Uterus (tissue), 4 donors: Measurements from ENCODE around the gene IGFBP4. TPM values are rescaled to one million over a fixed set of nuclear protein-coding genes. Genes with fewer than 3 reads are reported as not detected.

Source experiments
- DNase-seq, 2 donors: peaks; one replicate each; pipeline ENCODE4 v3.0.0-alpha.2; 2019 to 2020
- H3K27ac ChIP-seq, 2 donors: fragments of 200-600 bp; sonication (generic); 1 replicate in 1 of 2; 2 replicates in 1 of 2; pipeline ENCODE4 v1.5.1; 2016 to 2018
- H3K27me3 ChIP-seq, 2 donors: fragments of 200-600 bp; sonication (generic); one replicate each; pipeline ENCODE4 v1.5.1; 2018 to 2019; ENCODE audit warnings: control low read depth in 1 of 2
- H3K36me3 ChIP-seq, 2 donors: fragments of 200-600 bp; sonication (generic); one replicate each; pipeline ENCODE4 v1.5.1; 2019; ENCODE audit warnings: control low read depth in 1 of 2
- H3K4me1 ChIP-seq, 2 donors: fragments of 200-600 bp; sonication (generic); one replicate each; pipeline ENCODE4 v1.5.1; 2018 to 2019; ENCODE audit warnings: control low read depth in 1 of 2
- H3K4me3 ChIP-seq, 2 donors: fragments of 200-600 bp; sonication (generic); 1 replicate in 1 of 2; 2 replicates in 1 of 2; pipeline ENCODE4 v1.5.1; 2018 to 2019; ENCODE audit warnings: mild to moderate bottlenecking in 1 of 2
- H3K9me3 ChIP-seq, 2 donors: fragments of 200-600 bp; sonication (generic); one replicate each; pipeline ENCODE4 v1.5.1; 2019; ENCODE audit warnings: control low read depth in 1 of 2
- POLR2A ChIP-seq, 2 donors: fragments of 450-650 bp; IDR thresholded peaks; one replicate each; pipeline ENCODE4 v1.6.1; 2016; ENCODE audit warnings: antibody characterized with exemption in 2 of 2, mild to moderate bottlenecking in 1 of 2, moderate library complexity in 1 of 2
- intact Hi-C: fragments of 100-400 bp; cut with DNase I; formaldehyde crosslinking; loops from one replicate; pipeline ENCODE4 v1.15.1; 2023; ENCODE audit warnings: low total_unique reads
- total RNA-seq, 4 donors: library from RNA; depleted of rRNA in 3 of 4; stranded (reverse); fragments of >200 nt in 3 of 4; gene quantifications; one replicate each; pipeline versions ENCODE4 v1.1.0 to v1.2.4, GENCODE V29; 2014 to 2023
- TF ChIP-seq, protein P1 (sequence below), 4 experiments: fragments of 200-600 bp in 2 of 4; fragments of 450-650 bp in 2 of 4; sonication (generic) in 2 of 4; IDR thresholded peaks; one replicate each; pipeline ENCODE4 v1.5.1; 2016 to 2019; ENCODE audit warnings: antibody characterized with exemption in 4 of 4, mild to moderate bottlenecking in 2 of 4, moderate library complexity in 1 of 4
- donor health status: DM: yes; HTN: yes; CAD: no.

IGFBP4 gene
- total RNA-seq, 4 donors from 2014 or later, result 331 to 1,351 (median 418) TPM

GRCh38 chr17:40433551-40434415, 9.5 kb upstream of the IGFBP4 start:
- no peak for TF ChIP-seq POLR2A (IDR thresholded peaks at IDR 0.05)
- TF ChIP-seq, protein P1, sequence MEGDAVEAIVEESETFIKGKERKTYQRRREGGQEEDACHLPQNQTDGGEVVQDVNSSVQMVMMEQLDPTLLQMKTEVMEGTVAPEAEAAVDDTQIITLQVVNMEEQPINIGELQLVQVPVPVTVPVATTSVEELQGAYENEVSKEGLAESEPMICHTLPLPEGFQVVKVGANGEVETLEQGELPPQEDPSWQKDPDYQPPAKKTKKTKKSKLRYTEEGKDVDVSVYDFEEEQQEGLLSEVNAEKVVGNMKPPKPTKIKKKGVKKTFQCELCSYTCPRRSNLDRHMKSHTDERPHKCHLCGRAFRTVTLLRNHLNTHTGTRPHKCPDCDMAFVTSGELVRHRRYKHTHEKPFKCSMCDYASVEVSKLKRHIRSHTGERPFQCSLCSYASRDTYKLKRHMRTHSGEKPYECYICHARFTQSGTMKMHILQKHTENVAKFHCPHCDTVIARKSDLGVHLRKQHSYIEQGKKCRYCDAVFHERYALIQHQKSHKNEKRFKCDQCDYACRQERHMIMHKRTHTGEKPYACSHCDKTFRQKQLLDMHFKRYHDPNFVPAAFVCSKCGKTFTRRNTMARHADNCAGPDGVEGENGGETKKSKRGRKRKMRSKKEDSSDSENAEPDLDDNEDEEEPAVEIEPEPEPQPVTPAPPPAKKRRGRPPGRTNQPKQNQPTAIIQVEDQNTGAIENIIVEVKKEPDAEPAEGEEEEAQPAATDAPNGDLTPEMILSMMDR (IDR thresholded peaks at IDR 0.05), result peak in 3 of 4 experiments; percentile 9 to 55 (median 48)
- peak in 1 of 2 donors; percentile 28 for DNase-seq
- Histone ChIP-seq H3K27me3 (no peaks in the 10 kb centered on the region), H3K4me3 (no peak overlapping the region), H3K9me3 (no peaks in the 10 kb centered on the region), H3K27ac (peak overlapping the region; percentile 70 to 77), H3K4me1 (peaks cover 0 to 4% of the 10 kb centered on the region in 2 donors), H3K36me3 (no peaks in the 10 kb centered on the region)
- intact Hi-C loops, result no loop called here

DNA sequence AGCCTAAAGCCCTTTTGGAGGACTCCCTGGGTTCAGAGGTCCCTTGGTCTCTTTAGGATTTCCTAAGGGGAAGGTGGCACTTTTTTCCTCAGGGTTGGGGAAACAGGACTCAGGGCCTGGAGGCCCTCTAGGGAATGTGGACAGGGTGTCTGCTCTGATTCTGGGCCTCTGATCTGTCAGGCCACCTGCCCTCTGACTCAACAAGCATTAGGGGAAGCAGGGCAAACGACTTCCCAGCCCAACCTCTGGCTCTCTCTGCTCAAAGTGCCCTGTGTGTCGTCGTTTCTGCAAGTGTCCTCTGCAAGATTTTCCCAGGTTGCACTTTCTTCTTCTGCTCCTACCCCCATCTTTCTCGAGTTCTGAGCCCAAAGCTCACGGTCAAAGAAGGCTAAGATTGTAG, 6.6 kb upstream of the IGFBP4 start:
- Histone ChIP-seq H3K27me3 (no peaks in the 10 kb centered on the region), H3K27ac (no peak overlapping the region), H3K4me1 (peaks cover 0 to 4% of the 10 kb centered on the region in 2 donors), H3K36me3 (no peaks in the 10 kb centered on the region), H3K4me3 (no peak overlapping the region), H3K9me3 (no peaks in the 10 kb centered on the region)
- intact Hi-C loops, result no loop called here
- no peak for DNase-seq
- TF ChIP-seq, protein P1 (IDR thresholded peaks at IDR 0.05), result no peak
- no peak for TF ChIP-seq POLR2A (IDR thresholded peaks at IDR 0.05)

DNA sequence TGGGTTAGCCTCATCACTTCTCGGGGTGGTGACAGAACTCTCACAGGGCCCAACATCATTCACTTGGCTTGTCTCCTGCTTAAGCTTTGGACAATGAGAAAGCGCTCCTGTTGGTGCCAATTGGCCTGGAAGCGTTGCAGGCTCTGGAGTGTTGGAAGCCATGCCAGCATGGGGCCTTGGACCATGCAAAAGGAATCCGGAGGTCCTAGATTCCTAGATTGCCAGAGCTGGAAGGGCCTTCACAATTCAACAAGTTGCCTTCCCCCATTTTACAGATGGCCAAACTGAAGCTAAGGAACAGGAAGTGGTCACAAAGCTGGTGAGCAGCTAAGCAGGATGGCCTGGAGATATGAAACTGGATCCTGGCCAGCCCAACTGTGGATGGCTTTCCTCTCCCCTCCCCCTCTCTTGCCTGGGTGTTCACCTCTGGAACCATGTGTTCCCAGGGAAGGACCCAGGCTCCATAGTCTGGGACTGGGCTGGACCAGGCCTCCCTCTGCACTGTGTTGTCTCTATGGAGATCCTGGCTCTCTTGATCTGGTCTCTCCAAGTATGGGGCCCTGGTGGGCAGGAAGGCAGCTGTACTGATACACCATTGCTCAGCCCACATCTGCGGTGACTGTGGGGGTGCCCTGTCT, 6.0 kb upstream of the IGFBP4 start:
- no peak for DNase-seq
- no peak overlapping the region for H3K27ac ChIP-seq
- no peak overlapping the region for H3K4me3 ChIP-seq
- no peaks in the 10 kb centered on the region for H3K27me3 ChIP-seq
- H3K4me1 ChIP-seq, result peaks cover 2 to 4% of the 10 kb centered on the region in 2 donors
- no peaks in the 10 kb centered on the region for H3K9me3 ChIP-seq
- intact Hi-C loops, result no loop called here
- TF ChIP-seq, protein P1 (IDR thresholded peaks at IDR 0.05), result no peak
- TF ChIP-seq POLR2A (IDR thresholded peaks at IDR 0.05), result no peak
- H3K36me3 ChIP-seq, result no peaks in the 10 kb centered on the region

- H3K27ac ChIP-seq, result no peak overlapping the region
- intact Hi-C loops, result loop anchor here (2.0 to 5.0 kb wide), 3 partner anchors 37 to 121 kb away; no protein-coding TSS in a partner anchor
- DNase-seq, result no peak
- no peak for TF ChIP-seq POLR2A (IDR thresholded peaks at IDR 0.05)
- TF ChIP-seq, protein P1 (IDR thresholded peaks at IDR 0.05), result no peak
- no peaks in the 10 kb centered on the region for H3K9me3 ChIP-seq
- no peaks in the 10 kb centered on the region for H3K27me3 ChIP-seq
- no peak overlapping the region for H3K4me3 ChIP-seq
- no peaks in the 10 kb centered on the region for H3K36me3 ChIP-seq
- peaks cover 0 to 8% of the 10 kb centered on the region in 2 donors for H3K4me1 ChIP-seq
Measured at GRCh38 chr17:40440166-40440565, 3.1 kb upstream of the IGFBP4 start.
